ENCODE measurements around the gene TEX35.

Gene TEX35

DNA sequence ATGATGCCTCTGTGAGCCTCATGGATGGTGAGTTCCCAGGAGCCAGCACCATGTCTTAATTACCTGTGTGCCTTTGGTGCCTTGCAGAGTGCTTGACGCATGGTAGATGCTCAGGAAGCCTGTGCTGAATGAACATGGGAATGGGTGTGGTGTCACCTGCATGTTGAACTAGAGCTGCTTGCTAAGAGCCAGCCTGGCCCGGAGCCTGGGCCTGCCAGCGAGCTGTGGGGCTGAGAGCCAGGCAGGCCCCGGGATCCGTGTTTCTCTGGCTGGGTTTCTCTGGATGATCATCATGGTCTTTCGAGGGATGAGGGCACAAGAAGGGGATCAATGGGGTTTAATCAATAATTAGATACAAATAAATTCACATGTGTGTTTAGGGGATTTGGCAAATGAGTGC is 6.7 kb upstream of the TEX35 start:
- Histone ChIP-seq H4K20me1 (ENCODE audit: insufficient read depth, low read length) (no peaks in the 10 kb centered on the region), H3F3A (ENCODE audit: insufficient read depth, low read length) (no peaks in the 10 kb centered on the region), H3K9me2 (ENCODE audit: low read depth, low read length) (no peaks in the 10 kb centered on the region), H3K9me3 (ENCODE audit: low read length) (no peaks in the 10 kb centered on the region), H3K36me3 (ENCODE audit: insufficient read depth, low read length) (no peaks in the 10 kb centered on the region), H3K4me3 (ENCODE audit: low read depth, low read length, poor library complexity, severe bottlenecking) (no peak overlapping the region), H3K27me3 (ENCODE audit: insufficient read depth, low read length) (no peaks in the 10 kb centered on the region), H3K4me1 (ENCODE audit: insufficient read depth, low read length, severe bottlenecking) (no peaks in the 10 kb centered on the region), H3K9ac (ENCODE audit: low read length) (no peak overlapping the region), H3K79me2 (ENCODE audit: insufficient read depth, low read length) (no peaks in the 10 kb centered on the region), H2AFZ (ENCODE audit: low read length) (no peak overlapping the region), H3K27ac (ENCODE audit: low read depth, low read length, poor library complexity, severe bottlenecking) (no peak overlapping the region), H3K4me2 (ENCODE audit: low read length) (no peak overlapping the region)
- TF ChIP-seq, protein P1, sequence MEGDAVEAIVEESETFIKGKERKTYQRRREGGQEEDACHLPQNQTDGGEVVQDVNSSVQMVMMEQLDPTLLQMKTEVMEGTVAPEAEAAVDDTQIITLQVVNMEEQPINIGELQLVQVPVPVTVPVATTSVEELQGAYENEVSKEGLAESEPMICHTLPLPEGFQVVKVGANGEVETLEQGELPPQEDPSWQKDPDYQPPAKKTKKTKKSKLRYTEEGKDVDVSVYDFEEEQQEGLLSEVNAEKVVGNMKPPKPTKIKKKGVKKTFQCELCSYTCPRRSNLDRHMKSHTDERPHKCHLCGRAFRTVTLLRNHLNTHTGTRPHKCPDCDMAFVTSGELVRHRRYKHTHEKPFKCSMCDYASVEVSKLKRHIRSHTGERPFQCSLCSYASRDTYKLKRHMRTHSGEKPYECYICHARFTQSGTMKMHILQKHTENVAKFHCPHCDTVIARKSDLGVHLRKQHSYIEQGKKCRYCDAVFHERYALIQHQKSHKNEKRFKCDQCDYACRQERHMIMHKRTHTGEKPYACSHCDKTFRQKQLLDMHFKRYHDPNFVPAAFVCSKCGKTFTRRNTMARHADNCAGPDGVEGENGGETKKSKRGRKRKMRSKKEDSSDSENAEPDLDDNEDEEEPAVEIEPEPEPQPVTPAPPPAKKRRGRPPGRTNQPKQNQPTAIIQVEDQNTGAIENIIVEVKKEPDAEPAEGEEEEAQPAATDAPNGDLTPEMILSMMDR (IDR thresholded peaks at IDR 0.05; ENCODE audit: low read length), result no peak
- TF ChIP-seq EZH2 (IDR thresholded peaks at IDR 0.05; ENCODE audit: borderline replicate concordance, low read length), result no peak

DNA sequence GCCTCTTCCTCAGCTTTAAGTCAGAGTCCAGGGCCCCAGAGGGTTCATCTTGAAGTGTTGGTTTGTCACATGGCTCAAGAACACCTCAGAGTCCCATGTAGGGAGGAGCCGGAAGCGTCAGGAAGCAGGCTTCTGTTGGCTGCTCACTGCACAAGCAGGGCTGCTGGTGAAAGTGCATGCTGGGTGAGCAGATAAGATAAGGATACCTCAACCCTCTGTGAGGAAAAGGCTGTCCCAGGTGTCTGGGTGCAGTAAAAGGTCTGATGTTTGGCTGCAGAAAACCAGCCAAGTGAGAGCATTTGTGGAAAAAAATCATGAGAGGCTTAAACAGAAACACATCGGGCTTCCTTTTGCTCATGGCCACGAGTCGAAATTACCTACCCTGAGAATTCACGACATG is 6.2 kb upstream of the TEX35 start:
- Histone ChIP-seq H3F3A (ENCODE audit: insufficient read depth, low read length) (no peaks in the 10 kb centered on the region), H3K4me3 (ENCODE audit: low read depth, low read length, poor library complexity, severe bottlenecking) (no peak overlapping the region)

DNA sequence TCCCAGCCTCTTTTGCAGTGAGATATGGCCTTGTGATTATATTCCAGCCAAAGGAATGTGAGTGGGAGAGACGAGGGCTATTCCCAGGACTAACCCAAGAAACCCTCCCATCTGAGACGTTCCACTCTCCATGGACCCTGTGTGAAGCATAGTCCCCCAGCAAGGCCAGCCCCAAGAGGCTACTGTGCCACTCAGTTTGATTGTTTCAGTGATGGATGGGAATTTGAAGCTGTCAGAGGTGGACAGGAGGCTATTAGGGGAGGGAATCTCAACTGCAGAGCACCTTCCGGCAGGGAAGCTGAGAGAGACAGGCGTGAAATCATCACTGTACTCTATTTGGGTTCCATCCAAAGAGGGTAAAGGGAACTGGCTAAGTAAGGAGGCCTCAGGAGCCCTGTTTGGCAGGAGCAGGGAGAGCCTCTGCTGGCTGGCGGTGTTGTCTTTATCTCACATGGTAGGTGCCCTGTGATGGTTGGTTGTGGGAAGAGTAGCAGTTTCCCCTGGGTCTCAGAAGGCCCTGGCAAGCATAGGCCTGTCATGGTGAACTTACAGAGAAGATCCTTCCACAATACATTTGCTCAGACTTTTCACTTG is 3.4 kb upstream of the TEX35 start:
- no peaks in the 10 kb centered on the region for H3K9me2 ChIP-seq (ENCODE audit: low read depth, low read length)
- H3K36me3 ChIP-seq (ENCODE audit: insufficient read depth, low read length), result no peaks in the 10 kb centered on the region
- no peak overlapping the region for H3K27ac ChIP-seq (ENCODE audit: low read depth, low read length, poor library complexity, severe bottlenecking)
- no peak overlapping the region for H3K4me3 ChIP-seq (ENCODE audit: low read depth, low read length, poor library complexity, severe bottlenecking)
- no peaks in the 10 kb centered on the region for H3K79me2 ChIP-seq (ENCODE audit: insufficient read depth, low read length)
- TF ChIP-seq, protein P1 (IDR thresholded peaks at IDR 0.05; ENCODE audit: low read length), result no peak
- no peak for TF ChIP-seq EZH2 (IDR thresholded peaks at IDR 0.05; ENCODE audit: borderline replicate concordance, low read length)
- H3F3A ChIP-seq (ENCODE audit: insufficient read depth, low read length), result no peaks in the 10 kb centered on the region
- H3K4me2 ChIP-seq (ENCODE audit: low read length), result no peak overlapping the region
- H4K20me1 ChIP-seq (ENCODE audit: insufficient read depth, low read length), result no peaks in the 10 kb centered on the region
- no peak overlapping the region for H2AFZ ChIP-seq (ENCODE audit: low read length)
- no peaks in the 10 kb centered on the region for H3K27me3 ChIP-seq (ENCODE audit: insufficient read depth, low read length)
- H3K9me3 ChIP-seq (ENCODE audit: low read length), result no peaks in the 10 kb centered on the region
- H3K4me1 ChIP-seq (ENCODE audit: insufficient read depth, low read length, severe bottlenecking), result no peaks in the 10 kb centered on the region
- no peak overlapping the region for H3K9ac ChIP-seq (ENCODE audit: low read length)

More for the DNA sequence above, 6.2 kb upstream of the TEX35 start:
- no peak overlapping the region for H3K9ac ChIP-seq (ENCODE audit: low read length)
- H3K79me2 ChIP-seq (ENCODE audit: insufficient read depth, low read length), result no peaks in the 10 kb centered on the region
- no peak overlapping the region for H3K27ac ChIP-seq (ENCODE audit: low read depth, low read length, poor library complexity, severe bottlenecking)
- H3K27me3 ChIP-seq (ENCODE audit: insufficient read depth, low read length), result no peaks in the 10 kb centered on the region
- no peak overlapping the region for H2AFZ ChIP-seq (ENCODE audit: low read length)
- no peaks in the 10 kb centered on the region for H4K20me1 ChIP-seq (ENCODE audit: insufficient read depth, low read length)
- H3K36me3 ChIP-seq (ENCODE audit: insufficient read depth, low read length), result no peaks in the 10 kb centered on the region
- no peaks in the 10 kb centered on the region for H3K9me3 ChIP-seq (ENCODE audit: low read length)
- H3K9me2 ChIP-seq (ENCODE audit: low read depth, low read length), result no peaks in the 10 kb centered on the region
- TF ChIP-seq, protein P1 (IDR thresholded peaks at IDR 0.05; ENCODE audit: low read length), result no peak
- no peak for TF ChIP-seq EZH2 (IDR thresholded peaks at IDR 0.05; ENCODE audit: borderline replicate concordance, low read length)
- H3K4me1 ChIP-seq (ENCODE audit: insufficient read depth, low read length, severe bottlenecking), result no peaks in the 10 kb centered on the region
- no peak overlapping the region for H3K4me2 ChIP-seq (ENCODE audit: low read length)

Measured in OCI-LY1 (cell line).